ENCODE data around the gene FRMD1. TPM values are rescaled to one million over a fixed set of nuclear protein-coding genes. Genes with fewer than 3 reads are reported as not detected.

Gene FRMD1
- total RNA-seq, 2 experiments from 2014 or later, result not detected

GRCh38 chr6:168050225-168050880 is 28.7 kb downstream of the FRMD1 start:
- Histone ChIP-seq H3K9me3 (ENCODE audit: control insufficient read depth in 1 of 2, insufficient read depth in 1 of 2, low read length in 2 of 2) (peaks cover 0 to 15% of the 10 kb centered on the region in 2 experiments), H3K27ac (ENCODE audit: low read depth in 1 of 2, low read length in 2 of 2) (no peak overlapping the region), H3K4me3 (ENCODE audit: low read length) (no peak overlapping the region), H3K36me3 (ENCODE audit: insufficient read depth, low read length) (no peaks in the 10 kb centered on the region), H3K4me1 (ENCODE audit: insufficient read depth, low read length) (no peaks in the 10 kb centered on the region), H3K27me3 (ENCODE audit: control insufficient read depth in 1 of 2, insufficient read depth in 2 of 2, low read length in 2 of 2) (no peaks in the 10 kb centered on the region)
- no peak for ATAC-seq (ENCODE audit: poor library complexity)
- TF ChIP-seq CTCF (IDR thresholded peaks at IDR 0.05), result no peak
- CTCF ChIA-PET, result no interaction called here
- POLR2A ChIA-PET, result no interaction called here
- no peak overlapping the region for H3K27ac Mint-ChIP-seq
- H3K9me3 Mint-ChIP-seq, result no peaks in the 10 kb centered on the region
- no peak for DNase-seq
- no peaks in the 10 kb centered on the region for H3K36me3 Mint-ChIP-seq (ENCODE audit: low read depth)
- intact Hi-C loops (cut with DNase I, micrococcal nuclease), result no loop called here
- H3K4me1 Mint-ChIP-seq (ENCODE audit: low read depth), result no peaks in the 10 kb centered on the region
- no peak overlapping the region for H3K4me3 Mint-ChIP-seq
- H3K27me3 Mint-ChIP-seq, result no peaks in the 10 kb centered on the region

- Histone ChIP-seq H3K27ac (ENCODE audit: low read depth in 1 of 2, low read length in 2 of 2) (no peak overlapping the region), H3K4me3 (ENCODE audit: low read length) (no peak overlapping the region), H3K9me3 (ENCODE audit: control insufficient read depth in 1 of 2, insufficient read depth in 1 of 2, low read length in 2 of 2) (peaks cover 0 to 20% of the 10 kb centered on the region in 2 experiments), H3K36me3 (ENCODE audit: insufficient read depth, low read length) (no peaks in the 10 kb centered on the region), H3K27me3 (ENCODE audit: control insufficient read depth in 1 of 2, insufficient read depth in 2 of 2, low read length in 2 of 2) (no peaks in the 10 kb centered on the region), H3K4me1 (ENCODE audit: insufficient read depth, low read length) (no peaks in the 10 kb centered on the region)
- no peaks in the 10 kb centered on the region for H3K4me1 Mint-ChIP-seq (ENCODE audit: low read depth)
- TF ChIP-seq CTCF (IDR thresholded peaks at IDR 0.05), result no peak
- DNase-seq (no peak), ATAC-seq (ENCODE audit: poor library complexity) (no peak)
- POLR2A ChIA-PET, result no interaction called here
- no peaks in the 10 kb centered on the region for H3K36me3 Mint-ChIP-seq (ENCODE audit: low read depth)
- H3K9me3 Mint-ChIP-seq, result no peaks in the 10 kb centered on the region
- H3K27ac Mint-ChIP-seq, result no peak overlapping the region
- no peaks in the 10 kb centered on the region for H3K27me3 Mint-ChIP-seq
- CTCF ChIA-PET, result no interaction called here
- no peak overlapping the region for H3K4me3 Mint-ChIP-seq
- intact Hi-C loops (cut with DNase I, micrococcal nuclease), result no loop called here
These were observed 29.2 kb downstream of the FRMD1 start for GRCh38 chr6:168049706-168050224.

- POLR2A ChIA-PET, result no interaction called here
- TF ChIP-seq CTCF (IDR thresholded peaks at IDR 0.05), result no peak
- no peaks in the 10 kb centered on the region for H3K9me3 Mint-ChIP-seq
These were observed 29.7 kb downstream of the FRMD1 start for GRCh38 chr6:168049277-168049676.

More at GRCh38 chr6:168049277-168049676, 29.7 kb downstream of the FRMD1 start:
- Histone ChIP-seq H3K27ac (ENCODE audit: low read depth in 1 of 2, low read length in 2 of 2) (no peak overlapping the region), H3K4me1 (ENCODE audit: insufficient read depth, low read length) (no peaks in the 10 kb centered on the region), H3K9me3 (ENCODE audit: control insufficient read depth in 1 of 2, insufficient read depth in 1 of 2, low read length in 2 of 2) (peaks cover 0 to 25% of the 10 kb centered on the region in 2 experiments), H3K4me3 (ENCODE audit: low read length) (no peak overlapping the region), H3K36me3 (ENCODE audit: insufficient read depth, low read length) (no peaks in the 10 kb centered on the region), H3K27me3 (ENCODE audit: control insufficient read depth in 1 of 2, insufficient read depth in 2 of 2, low read length in 2 of 2) (no peaks in the 10 kb centered on the region)
- ATAC-seq (ENCODE audit: poor library complexity), result no peak
- no peak for DNase-seq
- intact Hi-C loops (cut with DNase I, micrococcal nuclease), result no loop called here
- Mint-ChIP-seq H3K4me3 (no peak overlapping the region), H3K36me3 (ENCODE audit: low read depth) (no peaks in the 10 kb centered on the region), H3K4me1 (ENCODE audit: low read depth) (no peaks in the 10 kb centered on the region), H3K27me3 (no peaks in the 10 kb centered on the region), H3K27ac (no peak overlapping the region)
- CTCF ChIA-PET, result no interaction called here

Measured in CD4-positive, alpha-beta T cell (primary cell).